Esophagus muscularis mucosa (tissue), 3 donors: ENCODE data around the gene CBFB.

Source experiments
- CTCF ChIP-seq, 3 experiments: fragments of 200-600 bp in 2 of 3; fragments of 450-650 bp in 1 of 3; sonication (generic) in 2 of 3; IDR thresholded peaks; one replicate each; pipeline ENCODE4 v1.5.1; 2017 to 2019; ENCODE audit warnings: antibody characterized with exemption in 3 of 3, mild to moderate bottlenecking in 2 of 3, moderate library complexity in 1 of 3
- POLR2A ChIP-seq: fragments of 450-650 bp; IDR thresholded peaks from one replicate; pipeline ENCODE4 v1.6.1; 2017; ENCODE audit warnings: antibody characterized with exemption, moderate library complexity, mild to moderate bottlenecking, low read depth

GRCh38 chr16:67112591-67113399, 83.8 kb downstream of the CBFB start:
- no peak for TF ChIP-seq CTCF (IDR thresholded peaks at IDR 0.05)
- no peak for TF ChIP-seq POLR2A
